ENCODE results near the gene PARP4.
"Not testable (repeated sequence)": the region's sequence is repeated elsewhere in the genome, so short reads cannot be mapped to it uniquely, and the experiment has no call there.

GRCh38 chr13:24384946-24385345 is 127.6 kb downstream of the PARP4 start:
- TF ChIP-seq, protein P1, sequence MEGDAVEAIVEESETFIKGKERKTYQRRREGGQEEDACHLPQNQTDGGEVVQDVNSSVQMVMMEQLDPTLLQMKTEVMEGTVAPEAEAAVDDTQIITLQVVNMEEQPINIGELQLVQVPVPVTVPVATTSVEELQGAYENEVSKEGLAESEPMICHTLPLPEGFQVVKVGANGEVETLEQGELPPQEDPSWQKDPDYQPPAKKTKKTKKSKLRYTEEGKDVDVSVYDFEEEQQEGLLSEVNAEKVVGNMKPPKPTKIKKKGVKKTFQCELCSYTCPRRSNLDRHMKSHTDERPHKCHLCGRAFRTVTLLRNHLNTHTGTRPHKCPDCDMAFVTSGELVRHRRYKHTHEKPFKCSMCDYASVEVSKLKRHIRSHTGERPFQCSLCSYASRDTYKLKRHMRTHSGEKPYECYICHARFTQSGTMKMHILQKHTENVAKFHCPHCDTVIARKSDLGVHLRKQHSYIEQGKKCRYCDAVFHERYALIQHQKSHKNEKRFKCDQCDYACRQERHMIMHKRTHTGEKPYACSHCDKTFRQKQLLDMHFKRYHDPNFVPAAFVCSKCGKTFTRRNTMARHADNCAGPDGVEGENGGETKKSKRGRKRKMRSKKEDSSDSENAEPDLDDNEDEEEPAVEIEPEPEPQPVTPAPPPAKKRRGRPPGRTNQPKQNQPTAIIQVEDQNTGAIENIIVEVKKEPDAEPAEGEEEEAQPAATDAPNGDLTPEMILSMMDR (IDR thresholded peaks at IDR 0.05 in 8 of 11, conservative IDR thresholded peaks at IDR 0.05 in 3 of 11): not testable (repeated sequence)
- not testable (repeated sequence) for TF ChIP-seq POLR2A, POLR2AphosphoS5 (IDR thresholded peaks at IDR 0.05)
